Measurements from ENCODE around the gene PLXNA4. TPM values are rescaled to one million over a fixed set of nuclear protein-coding genes. Genes with fewer than 3 reads are reported as not detected.

The PLXNA4 gene
- total RNA-seq, 2 donors from 2014 or later, result 0.99 to 1.1 TPM

DNA sequence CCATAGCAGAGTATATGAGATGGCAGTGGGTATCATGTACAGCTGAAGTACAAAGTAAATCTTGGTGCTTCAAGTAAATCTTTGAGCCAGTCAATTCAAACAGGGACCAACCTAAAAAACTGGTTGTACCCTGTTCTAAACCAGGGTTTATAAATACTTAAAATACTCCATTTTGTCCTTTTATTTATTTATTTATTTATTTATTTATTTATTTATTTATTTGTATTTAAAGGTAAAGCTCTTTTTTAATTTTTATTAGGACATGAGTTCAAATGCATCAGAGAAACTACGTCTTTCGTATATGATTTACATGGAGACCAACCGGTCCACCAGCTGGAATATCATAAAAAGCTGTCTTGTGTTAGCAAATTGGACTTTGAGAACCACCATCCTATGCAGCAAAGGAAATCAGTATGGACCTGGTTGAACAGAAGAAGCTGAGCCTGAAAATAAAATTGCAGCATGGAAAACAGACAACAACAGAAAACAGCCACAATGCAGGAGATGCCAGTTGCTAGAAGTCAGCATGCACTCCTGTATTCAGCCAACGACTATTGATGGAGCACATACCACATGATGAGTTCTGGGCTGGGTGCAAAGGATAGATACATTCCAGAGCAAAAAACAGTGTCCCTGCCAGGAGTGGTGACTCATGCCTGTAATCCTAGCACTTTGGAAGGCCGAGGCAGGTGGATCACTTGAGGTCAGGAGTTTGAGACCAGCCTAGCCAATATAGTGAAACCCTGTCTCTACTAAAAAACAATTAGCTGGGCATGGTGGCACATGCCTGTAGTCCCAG lies 60.0 kb downstream of the PLXNA4 start:
- Mint-ChIP-seq H3K27me3 (ENCODE audit: low read depth) (no peaks in the 10 kb centered on the region), H3K4me3 (no peak overlapping the region), H3K27ac (no peak overlapping the region), H3K36me3 (ENCODE audit: insufficient read depth in 2 of 2) (no peaks in the 10 kb centered on the region), H3K4me1 (ENCODE audit: low read depth) (no peaks in the 10 kb centered on the region), H3K9me3 (no peaks in the 10 kb centered on the region)
- ATAC-seq (replicated peaks in 1 of 2) (no peak), DNase-seq (no peak)

DNA sequence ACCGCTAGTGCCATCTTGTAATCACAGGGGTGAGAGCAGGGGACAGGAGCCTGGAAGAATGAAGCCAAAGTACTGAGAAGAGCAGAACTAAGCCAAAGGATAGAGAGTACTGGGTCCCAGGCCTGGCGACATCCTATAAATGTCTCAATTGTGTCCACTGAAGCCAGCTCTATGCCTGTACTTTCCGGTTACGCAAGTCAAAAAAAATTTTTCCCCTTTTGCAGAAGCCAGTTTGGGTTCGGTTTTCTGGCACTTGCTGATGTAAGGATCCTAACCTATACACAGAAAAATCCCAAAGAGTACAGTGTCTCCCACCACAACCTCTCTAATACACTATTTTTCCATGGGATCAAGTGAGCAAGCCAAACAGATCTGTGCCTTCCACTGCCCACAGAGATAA lies 61.1 kb downstream of the PLXNA4 start:
- H3K27ac Mint-ChIP-seq, result no peak overlapping the region
- H3K27me3 Mint-ChIP-seq (ENCODE audit: low read depth), result no peaks in the 10 kb centered on the region

DNA sequence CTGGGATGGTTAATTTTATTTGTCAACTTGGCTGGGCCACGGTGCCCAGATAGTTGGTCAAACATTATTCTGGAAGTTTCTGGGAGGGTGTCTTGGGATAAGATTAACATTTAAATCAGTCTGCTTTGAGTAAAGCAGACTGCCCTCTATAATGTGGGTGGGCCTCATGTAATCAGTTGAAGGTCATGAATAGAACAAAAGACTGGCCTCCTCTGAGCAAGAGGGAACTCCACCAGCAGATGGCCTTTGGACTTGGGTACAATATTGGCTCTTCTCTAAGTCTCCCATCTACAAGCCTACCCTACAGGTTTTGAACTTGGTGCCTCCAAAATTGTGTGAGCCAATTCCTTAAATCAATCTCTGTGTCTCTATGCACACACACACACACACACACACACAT lies 61.8 kb downstream of the PLXNA4 start:
- no peaks in the 10 kb centered on the region for H3K27me3 Mint-ChIP-seq (ENCODE audit: low read depth)
- no peak overlapping the region for H3K27ac Mint-ChIP-seq
- DNase-seq (no peak), ATAC-seq (replicated peaks in 1 of 2) (no peak)
- no peaks in the 10 kb centered on the region for H3K9me3 Mint-ChIP-seq
- no peaks in the 10 kb centered on the region for H3K36me3 Mint-ChIP-seq (ENCODE audit: insufficient read depth in 2 of 2)
- H3K4me3 Mint-ChIP-seq, result no peak overlapping the region
- peaks cover 6% of the 10 kb centered on the region for H3K4me1 Mint-ChIP-seq (ENCODE audit: low read depth)

More for the DNA sequence above, 61.1 kb downstream of the PLXNA4 start:
- DNase-seq (no peak), ATAC-seq (replicated peaks in 1 of 2) (no peak)
- Mint-ChIP-seq H3K36me3 (ENCODE audit: insufficient read depth in 2 of 2) (no peaks in the 10 kb centered on the region), H3K4me1 (ENCODE audit: low read depth) (no peaks in the 10 kb centered on the region), H3K4me3 (no peak overlapping the region), H3K9me3 (no peaks in the 10 kb centered on the region)

DNA sequence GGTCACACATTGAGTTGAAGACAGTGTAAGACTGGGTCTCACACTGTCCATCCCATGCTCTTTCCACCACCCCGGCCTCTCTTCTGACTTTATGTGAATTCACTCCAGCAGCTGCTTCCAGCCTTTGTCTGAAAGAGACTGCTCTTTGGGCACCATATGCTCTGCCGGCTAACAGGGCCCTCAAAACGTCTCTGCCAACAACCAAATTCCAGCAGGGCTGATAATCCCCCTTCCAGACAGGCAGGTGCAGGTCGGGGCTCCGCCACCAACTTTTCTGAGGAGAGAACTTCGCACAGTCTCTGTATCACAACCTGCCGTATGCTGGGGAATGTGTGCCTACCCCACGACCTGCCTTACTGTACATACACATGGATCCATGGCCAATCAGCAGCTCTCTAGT lies 64.3 kb downstream of the PLXNA4 start:
- peaks cover 6% of the 10 kb centered on the region for H3K4me1 Mint-ChIP-seq (ENCODE audit: low read depth)
- H3K9me3 Mint-ChIP-seq, result no peaks in the 10 kb centered on the region
- no peaks in the 10 kb centered on the region for H3K27me3 Mint-ChIP-seq (ENCODE audit: low read depth)
- H3K27ac Mint-ChIP-seq, result no peak overlapping the region
- no peaks in the 10 kb centered on the region for H3K36me3 Mint-ChIP-seq (ENCODE audit: insufficient read depth in 2 of 2)
- no peak overlapping the region for H3K4me3 Mint-ChIP-seq
- ATAC-seq (replicated peaks in 1 of 2) (no peak), DNase-seq (no peak)

DNA sequence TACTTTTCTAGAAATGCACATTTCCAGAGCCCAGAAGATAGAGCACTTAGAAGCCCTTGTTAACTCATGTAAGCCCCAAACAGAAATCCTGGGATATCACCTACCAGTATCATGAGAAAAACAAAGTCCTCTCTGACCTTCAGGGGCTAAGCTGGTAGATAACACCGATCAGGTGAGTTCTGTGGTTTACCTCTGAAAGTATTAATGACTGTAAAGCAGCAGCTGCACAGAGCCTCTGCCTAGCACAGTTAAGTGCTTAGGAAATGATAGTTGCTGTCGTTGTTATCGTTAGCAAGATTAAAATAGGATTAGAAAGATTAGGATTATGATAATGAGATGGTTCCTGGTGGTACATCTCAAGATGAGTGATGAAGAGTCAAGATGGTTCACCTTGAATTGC lies 64.9 kb downstream of the PLXNA4 start:
- no peak overlapping the region for H3K4me3 Mint-ChIP-seq
- H3K27me3 Mint-ChIP-seq (ENCODE audit: low read depth), result no peaks in the 10 kb centered on the region
- no peak overlapping the region for H3K27ac Mint-ChIP-seq
- no peak for DNase-seq
- ATAC-seq (replicated peaks in 1 of 2), result no peak
- peaks cover 6% of the 10 kb centered on the region for H3K4me1 Mint-ChIP-seq (ENCODE audit: low read depth)
- no peaks in the 10 kb centered on the region for H3K9me3 Mint-ChIP-seq
- no peaks in the 10 kb centered on the region for H3K36me3 Mint-ChIP-seq (ENCODE audit: insufficient read depth in 2 of 2)

DNA sequence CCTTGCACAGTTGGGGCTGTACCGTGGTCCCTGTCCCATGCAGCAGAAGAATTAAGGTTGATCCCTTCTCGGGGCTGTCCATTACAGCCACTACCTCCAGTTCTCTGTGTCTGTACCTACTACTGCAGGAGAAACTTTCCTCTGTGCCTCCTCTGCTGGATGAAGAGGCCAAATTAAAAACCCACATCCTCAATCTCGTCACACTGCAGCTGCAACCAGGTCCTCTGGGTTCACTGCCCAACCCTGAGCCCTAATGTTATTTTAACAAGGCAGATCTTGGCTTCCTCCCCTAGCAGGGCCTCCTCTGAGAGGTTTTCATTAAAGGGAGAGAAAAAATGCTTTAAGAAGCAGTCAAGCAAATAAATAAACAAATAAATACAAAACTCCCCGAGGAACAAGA lies 66.6 kb downstream of the PLXNA4 start:
- H3K4me1 Mint-ChIP-seq (ENCODE audit: low read depth), result peaks cover 6% of the 10 kb centered on the region
- H3K9me3 Mint-ChIP-seq, result no peaks in the 10 kb centered on the region
- DNase-seq, result no peak
- no peaks in the 10 kb centered on the region for H3K27me3 Mint-ChIP-seq (ENCODE audit: low read depth)
- no peak overlapping the region for H3K27ac Mint-ChIP-seq
- H3K36me3 Mint-ChIP-seq (ENCODE audit: insufficient read depth in 2 of 2), result no peaks in the 10 kb centered on the region
- no peak for ATAC-seq (replicated peaks in 1 of 2)
- no peak overlapping the region for H3K4me3 Mint-ChIP-seq

DNA sequence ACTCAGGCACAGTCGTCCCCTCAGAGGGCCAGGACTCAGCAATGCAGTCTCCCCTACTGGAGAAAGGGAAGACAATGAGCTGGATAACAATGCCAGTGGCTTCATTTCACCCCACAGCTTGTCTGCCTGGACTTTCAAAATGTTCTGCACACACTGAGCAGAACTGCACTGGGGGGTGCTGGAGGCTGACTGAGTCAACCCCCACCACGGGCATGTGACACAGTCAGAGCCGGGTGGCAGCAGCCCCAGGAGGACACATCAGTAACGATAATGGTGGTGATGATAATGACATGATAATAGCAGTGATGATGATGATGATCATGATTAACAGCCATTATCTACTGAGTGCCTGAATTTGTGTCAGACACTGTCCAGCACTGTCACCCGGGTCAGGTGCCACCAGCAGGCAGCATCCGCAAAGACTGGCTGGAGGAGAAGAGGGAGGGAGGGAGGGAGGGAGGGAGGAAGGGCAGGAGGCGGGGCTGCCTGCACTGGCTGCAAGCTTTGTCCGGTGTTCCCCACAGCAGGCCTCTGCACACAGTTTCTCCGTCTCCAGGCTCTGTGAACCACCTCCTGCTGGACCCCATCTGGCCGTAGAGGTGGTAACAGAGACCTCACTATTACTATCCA lies 67.4 kb downstream of the PLXNA4 start:
- Mint-ChIP-seq H3K4me3 (no peak overlapping the region), H3K4me1 (ENCODE audit: low read depth) (peaks cover 6% of the 10 kb centered on the region), H3K36me3 (ENCODE audit: insufficient read depth in 2 of 2) (no peaks in the 10 kb centered on the region), H3K9me3 (no peaks in the 10 kb centered on the region), H3K27me3 (ENCODE audit: low read depth) (no peaks in the 10 kb centered on the region), H3K27ac (no peak overlapping the region)
- no peak for DNase-seq
- no peak for ATAC-seq (replicated peaks in 1 of 2)

DNA sequence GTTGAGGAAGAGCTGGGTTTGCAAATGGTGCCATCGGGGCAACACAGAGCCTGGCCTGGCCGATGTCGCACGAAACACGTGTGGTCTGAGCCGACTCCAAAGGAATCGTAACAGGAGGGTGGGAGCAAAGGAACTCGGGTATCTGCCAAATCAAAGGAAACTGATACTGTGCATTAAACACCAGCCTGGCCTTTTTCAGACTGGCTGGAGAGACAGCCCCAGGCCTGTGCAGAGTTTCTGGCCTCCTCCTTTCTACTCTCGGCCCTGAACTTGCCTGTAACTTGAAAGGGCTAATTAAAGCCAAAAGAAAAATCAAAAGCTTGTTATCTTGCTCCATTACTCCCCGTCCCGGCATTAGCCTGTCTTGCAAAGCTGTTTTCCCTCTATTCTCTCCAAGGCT lies 71.4 kb downstream of the PLXNA4 start:
- no peak for DNase-seq
- H3K9me3 Mint-ChIP-seq, result no peaks in the 10 kb centered on the region
- no peaks in the 10 kb centered on the region for H3K27me3 Mint-ChIP-seq (ENCODE audit: low read depth)
- no peak for ATAC-seq (replicated peaks in 1 of 2)
- peaks cover 4% of the 10 kb centered on the region for H3K4me1 Mint-ChIP-seq (ENCODE audit: low read depth)
- no peak overlapping the region for H3K27ac Mint-ChIP-seq
- H3K36me3 Mint-ChIP-seq (ENCODE audit: insufficient read depth in 2 of 2), result no peaks in the 10 kb centered on the region
- no peak overlapping the region for H3K4me3 Mint-ChIP-seq

DNA sequence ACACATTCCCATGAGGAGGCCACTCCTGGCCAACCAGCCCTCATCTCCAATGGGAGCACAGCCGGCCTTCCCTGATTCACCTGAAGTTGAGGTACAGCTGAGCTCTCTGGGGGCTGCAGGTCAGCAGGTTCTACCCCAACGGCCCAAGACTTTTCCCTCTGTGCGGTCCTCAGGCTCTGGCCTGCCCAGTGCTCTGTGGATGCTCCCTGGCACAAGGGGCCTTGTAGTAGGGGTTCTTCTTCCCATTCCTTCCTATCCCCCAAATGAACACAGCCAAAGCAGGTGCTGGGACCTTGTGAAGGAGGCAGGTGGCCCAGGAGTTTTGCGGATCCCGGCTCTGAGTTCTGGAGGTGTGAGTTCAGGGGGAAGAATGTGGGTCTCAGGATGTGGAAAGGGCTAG lies 72.2 kb downstream of the PLXNA4 start:
- Mint-ChIP-seq H3K27ac (no peak overlapping the region), H3K4me1 (ENCODE audit: low read depth) (no peaks in the 10 kb centered on the region), H3K4me3 (no peak overlapping the region), H3K27me3 (ENCODE audit: low read depth) (no peaks in the 10 kb centered on the region), H3K36me3 (ENCODE audit: insufficient read depth in 2 of 2) (no peaks in the 10 kb centered on the region), H3K9me3 (no peaks in the 10 kb centered on the region)
- ATAC-seq (replicated peaks in 1 of 2), result no peak
- no peak for DNase-seq

DNA sequence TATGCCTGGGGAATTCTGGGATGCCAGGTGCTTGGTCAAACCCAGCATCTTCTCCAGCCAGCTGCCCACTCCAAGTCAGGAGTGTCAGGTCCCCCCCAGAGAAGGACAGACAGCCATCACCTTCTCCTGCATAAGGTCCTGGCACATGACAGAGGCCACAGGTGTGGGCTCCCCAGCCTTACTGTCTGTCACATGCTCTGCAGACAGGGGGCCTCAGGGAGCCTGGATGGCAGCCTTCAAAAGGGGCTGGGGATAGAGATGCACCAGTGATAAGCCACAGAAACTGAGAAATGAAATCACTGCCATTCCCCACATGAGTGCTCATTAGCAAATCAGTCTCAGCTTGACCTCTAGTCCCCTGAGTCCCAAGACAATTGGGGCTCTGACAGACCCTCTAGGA lies 72.9 kb downstream of the PLXNA4 start:
- H3K36me3 Mint-ChIP-seq (ENCODE audit: insufficient read depth in 2 of 2), result no peaks in the 10 kb centered on the region
- ATAC-seq (replicated peaks in 1 of 2) (peak in 1 of 2 donors; percentile 39), DNase-seq (peak in 1 of 2 donors; percentile 21)
- H3K27me3 Mint-ChIP-seq (ENCODE audit: low read depth), result no peaks in the 10 kb centered on the region
- H3K4me3 Mint-ChIP-seq, result no peak overlapping the region
- no peaks in the 10 kb centered on the region for H3K9me3 Mint-ChIP-seq
- H3K27ac Mint-ChIP-seq, result no peak overlapping the region
- no peaks in the 10 kb centered on the region for H3K4me1 Mint-ChIP-seq (ENCODE audit: low read depth)

DNA sequence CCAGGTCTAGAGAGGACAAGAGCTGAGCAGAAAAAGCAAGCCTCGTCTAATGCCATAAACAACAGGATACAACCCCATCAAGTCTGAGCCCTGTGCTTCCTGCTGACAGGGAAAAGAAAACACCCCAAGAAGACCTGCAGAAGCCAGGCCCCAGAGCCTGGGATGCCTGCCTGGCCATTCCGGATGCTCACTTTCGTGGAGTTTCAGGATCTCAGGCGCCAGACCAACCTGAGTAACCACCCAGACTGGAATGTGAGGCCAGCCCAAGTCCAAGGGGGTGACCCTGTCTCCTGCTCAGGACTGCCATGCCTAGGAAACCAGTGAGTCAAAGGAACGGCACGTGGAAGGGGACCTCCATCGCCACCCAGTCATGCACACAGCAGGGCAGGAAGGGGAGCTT lies 74.3 kb downstream of the PLXNA4 start:
- Mint-ChIP-seq H3K4me3 (no peak overlapping the region), H3K9me3 (no peaks in the 10 kb centered on the region), H3K4me1 (ENCODE audit: low read depth) (no peaks in the 10 kb centered on the region), H3K27me3 (ENCODE audit: low read depth) (no peaks in the 10 kb centered on the region), H3K27ac (no peak overlapping the region), H3K36me3 (ENCODE audit: insufficient read depth in 2 of 2) (no peaks in the 10 kb centered on the region)
- ATAC-seq (replicated peaks in 1 of 2) (no peak), DNase-seq (no peak)

DNA sequence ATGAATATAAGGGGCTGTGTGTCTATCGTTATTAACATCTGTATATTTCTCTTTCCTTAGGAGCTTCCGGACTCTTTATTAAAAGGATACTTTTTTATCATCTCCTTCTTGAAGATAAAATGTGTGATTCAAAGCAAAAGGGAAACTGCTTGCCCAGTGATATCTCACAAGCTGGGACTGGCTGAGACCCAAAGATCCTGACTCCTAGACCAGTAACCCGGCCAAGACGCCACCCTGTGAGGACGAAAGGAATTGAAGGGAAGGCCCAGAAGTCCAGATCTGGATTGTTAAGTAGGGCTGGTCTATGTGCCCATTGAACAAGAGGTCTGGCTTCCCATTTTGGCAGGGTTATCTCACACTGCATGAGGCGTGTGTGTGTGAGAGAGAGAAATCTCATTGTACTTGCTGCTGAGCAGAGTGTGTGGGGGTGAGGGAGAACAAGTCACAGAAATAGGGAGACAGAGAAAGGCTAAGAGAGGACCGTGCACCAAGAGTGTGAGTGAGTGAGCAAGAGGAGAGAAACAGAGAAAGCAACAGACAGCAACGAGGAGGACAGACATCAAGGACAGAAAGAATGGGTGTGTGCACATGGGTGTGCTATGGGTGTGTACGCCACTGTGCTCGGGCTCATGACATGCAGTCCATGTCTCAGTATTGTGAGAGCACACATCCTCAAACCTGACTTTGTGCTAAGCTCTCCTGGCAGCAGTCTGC lies 75.4 kb downstream of the PLXNA4 start:
- H3K27ac Mint-ChIP-seq, result no peak overlapping the region
- H3K4me1 Mint-ChIP-seq (ENCODE audit: low read depth), result no peaks in the 10 kb centered on the region
- DNase-seq, result no peak
- H3K36me3 Mint-ChIP-seq (ENCODE audit: insufficient read depth in 2 of 2), result no peaks in the 10 kb centered on the region
- no peaks in the 10 kb centered on the region for H3K9me3 Mint-ChIP-seq
- no peak for ATAC-seq (replicated peaks in 1 of 2)
- no peak overlapping the region for H3K4me3 Mint-ChIP-seq
- H3K27me3 Mint-ChIP-seq (ENCODE audit: low read depth), result no peaks in the 10 kb centered on the region

DNA sequence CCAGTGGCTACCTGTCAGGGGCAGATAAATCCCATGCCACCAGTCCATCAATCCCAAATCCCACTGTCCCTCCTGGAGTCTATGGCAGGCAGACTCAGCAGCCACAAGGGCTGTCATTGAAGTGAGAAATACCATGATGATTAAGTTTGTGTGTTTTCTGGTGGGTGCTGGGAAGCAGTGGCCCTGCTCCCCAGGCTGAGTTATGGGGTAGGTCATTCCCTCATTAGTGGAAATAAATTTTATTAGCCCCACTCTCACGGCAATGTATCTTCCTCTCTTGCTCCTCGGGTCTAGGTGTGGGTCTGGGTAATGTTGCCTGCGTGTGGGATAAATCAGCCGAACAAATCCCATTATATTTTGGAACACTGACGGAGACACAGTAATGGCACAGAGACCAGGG lies 76.8 kb downstream of the PLXNA4 start:
- Mint-ChIP-seq H3K27ac (no peak overlapping the region), H3K27me3 (ENCODE audit: low read depth) (no peaks in the 10 kb centered on the region), H3K36me3 (ENCODE audit: insufficient read depth in 2 of 2) (no peaks in the 10 kb centered on the region), H3K9me3 (no peaks in the 10 kb centered on the region), H3K4me1 (ENCODE audit: low read depth) (no peaks in the 10 kb centered on the region), H3K4me3 (no peak overlapping the region)
- ATAC-seq (replicated peaks in 1 of 2), result no peak
- DNase-seq, result no peak
